Stimulated activated CD4-positive, alpha-beta T cell treated with anti-CD3 and anti-CD28 coated beads, TNF-alpha, amount 100 ng/mL, for 4 hours (primary cell): Measurements from ENCODE around the gene CHCHD3.
"Not testable (repeated sequence)": the region's sequence is repeated elsewhere in the genome, so short reads cannot be mapped to it uniquely, and the experiment has no call there.

Experiments used
- DNase-seq, 3 experiments: peaks; one replicate each; pipeline ENCODE4 v3.0.0-alpha.2; 2020; ENCODE audit warnings: low read depth in 3 of 3

The CHCHD3 gene

DNA sequence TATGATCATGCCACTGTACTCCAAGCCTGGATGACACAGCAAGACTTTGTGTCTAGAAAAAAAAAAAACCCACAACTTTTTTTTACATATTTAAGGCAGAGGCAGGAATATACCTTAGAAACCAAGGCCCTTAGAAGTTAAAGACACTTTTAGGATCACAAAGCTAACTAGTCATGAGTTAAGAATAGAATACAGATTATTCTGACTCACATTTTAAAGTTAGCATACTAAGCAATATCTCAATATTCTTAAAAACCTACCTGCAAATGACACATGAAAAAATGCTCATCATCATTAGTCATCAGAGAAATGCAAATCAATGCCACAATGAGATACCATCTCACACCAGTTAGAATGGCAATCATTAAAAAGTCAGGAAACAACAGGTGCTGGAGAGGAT lies 177.7 kb downstream of the CHCHD3 start:
- DNase-seq = no peak

DNA sequence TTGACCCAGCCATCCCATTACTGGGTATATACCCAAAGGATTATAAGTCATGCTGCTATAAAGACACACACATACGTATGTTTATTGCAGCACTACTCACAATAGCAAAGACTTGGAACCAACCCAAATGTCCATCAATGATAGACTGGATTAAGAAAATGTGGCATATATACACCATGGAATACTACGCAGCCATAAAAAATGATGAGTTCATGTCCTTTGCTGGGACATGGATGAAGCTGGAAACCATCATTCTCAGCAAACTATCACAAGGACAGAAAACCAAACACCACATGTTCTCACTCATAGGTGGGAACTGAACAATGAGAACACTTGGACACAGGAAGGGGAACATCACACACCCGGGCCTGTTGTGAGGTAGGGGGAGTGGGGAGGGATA lies 179.6 kb downstream of the CHCHD3 start:
- not testable (repeated sequence) for DNase-seq

DNA sequence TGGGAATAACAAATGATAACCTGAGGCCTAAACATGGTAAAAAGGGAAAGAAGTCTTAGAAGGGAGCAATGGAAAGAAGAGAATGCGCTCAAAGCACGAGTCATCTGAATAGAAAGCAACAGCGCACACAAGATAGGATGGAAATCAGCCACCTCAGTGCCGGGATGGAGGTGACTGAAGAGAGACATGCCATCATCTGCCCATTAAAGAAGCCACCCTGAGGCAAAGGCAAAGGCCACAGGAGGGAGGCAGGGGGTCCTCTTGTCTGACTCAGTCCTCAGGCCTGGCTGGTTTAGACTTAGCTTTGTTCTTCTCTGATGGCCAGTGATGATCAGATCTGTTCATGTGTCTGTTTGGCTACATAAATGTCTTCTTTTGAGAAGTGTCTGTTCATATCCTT lies 180.6 kb downstream of the CHCHD3 start:
- DNase-seq = no peak

DNA sequence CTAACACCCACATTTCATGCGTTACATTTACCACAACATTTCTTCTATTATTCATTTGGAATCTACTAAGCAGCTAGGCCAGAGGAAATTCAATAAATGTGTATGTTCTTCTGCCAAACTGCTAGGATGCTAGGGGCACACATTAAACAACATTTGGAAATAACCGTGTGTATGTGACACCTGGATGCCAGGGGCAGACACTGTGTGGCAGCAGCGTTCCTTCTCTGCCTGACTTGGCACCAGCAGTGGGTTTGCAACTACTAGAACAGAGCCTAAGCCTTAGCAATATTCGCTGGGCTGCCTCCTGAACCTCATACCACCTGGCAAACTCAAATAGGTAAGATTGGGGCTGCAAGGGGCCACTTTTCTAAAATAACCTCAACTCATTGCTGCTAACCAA lies 182.1 kb downstream of the CHCHD3 start:
- no peak for DNase-seq

DNA sequence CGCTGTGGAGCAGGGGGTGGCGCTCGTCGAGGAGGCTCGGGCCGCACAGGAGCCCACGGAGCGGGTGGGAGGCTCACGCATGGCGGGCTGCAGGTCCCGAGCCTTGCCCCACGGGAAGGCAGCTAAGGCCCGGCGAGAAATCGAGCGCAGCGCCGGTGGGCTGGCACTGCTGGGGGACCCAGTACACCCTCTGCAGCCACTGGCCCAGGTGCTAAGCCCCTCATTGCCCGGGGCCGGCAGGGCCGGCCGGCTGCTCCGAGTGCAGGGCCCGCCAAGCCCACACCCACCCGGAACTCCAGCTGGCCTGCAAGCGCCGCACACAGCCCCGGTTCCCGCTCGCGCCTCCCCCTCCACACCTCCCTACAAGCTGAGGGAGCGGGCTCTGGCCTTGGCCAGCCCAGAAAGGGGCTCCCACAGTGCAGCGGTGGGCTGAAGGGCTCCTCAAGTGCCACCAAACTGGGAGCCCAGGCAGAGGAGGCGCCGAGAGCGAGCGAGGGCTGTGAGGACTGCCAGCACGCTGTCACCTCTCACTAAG lies 183.2 kb downstream of the CHCHD3 start:
- DNase-seq = not testable (repeated sequence)

DNA sequence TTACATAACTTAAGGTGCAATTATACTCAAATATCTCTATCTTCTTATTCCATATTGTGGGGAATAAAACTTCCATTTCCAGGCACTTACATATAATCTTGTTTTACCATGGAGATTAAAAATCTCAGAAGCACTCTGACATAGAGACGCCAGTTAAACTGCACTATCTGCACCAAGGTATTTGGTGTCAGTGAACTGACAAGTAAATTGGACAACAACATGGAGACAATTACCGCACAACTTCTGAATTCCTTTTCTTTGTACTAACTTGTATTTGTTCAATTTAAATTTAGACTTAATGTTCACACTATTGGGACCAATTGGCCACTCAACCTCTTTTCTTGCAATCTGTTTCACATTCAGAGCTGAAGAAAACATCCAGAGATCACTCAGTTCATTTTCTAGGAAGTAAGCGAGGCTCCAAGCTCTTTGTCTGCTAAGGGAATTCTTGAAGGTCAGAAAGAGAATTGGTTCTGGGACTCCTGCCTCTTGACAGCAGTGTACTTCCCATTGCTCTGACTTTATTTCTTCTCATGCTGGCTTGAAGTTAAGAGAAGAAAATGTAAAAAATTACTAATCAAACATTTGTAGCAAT lies 184.7 kb downstream of the CHCHD3 start:
- no peak for DNase-seq

DNA sequence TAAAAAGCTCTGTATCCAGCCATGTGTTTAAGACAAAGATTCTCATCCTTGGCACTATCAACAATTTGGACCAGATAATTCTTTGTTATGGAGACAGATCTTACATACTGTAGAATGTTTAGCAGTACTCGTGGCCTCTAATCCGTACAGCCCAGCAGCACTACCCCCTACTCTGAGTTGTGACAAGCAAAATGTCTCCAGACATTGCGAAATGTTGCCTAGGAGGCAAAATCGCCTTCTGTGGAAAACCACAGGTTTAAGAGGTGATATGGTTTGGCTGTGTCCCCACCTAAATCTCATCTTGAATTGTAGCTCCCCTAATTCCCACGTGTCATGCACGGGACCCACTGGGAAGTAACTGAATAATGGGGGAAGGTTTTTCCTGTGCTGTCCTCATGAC lies 186.7 kb downstream of the CHCHD3 start:
- DNase-seq = no peak

DNA sequence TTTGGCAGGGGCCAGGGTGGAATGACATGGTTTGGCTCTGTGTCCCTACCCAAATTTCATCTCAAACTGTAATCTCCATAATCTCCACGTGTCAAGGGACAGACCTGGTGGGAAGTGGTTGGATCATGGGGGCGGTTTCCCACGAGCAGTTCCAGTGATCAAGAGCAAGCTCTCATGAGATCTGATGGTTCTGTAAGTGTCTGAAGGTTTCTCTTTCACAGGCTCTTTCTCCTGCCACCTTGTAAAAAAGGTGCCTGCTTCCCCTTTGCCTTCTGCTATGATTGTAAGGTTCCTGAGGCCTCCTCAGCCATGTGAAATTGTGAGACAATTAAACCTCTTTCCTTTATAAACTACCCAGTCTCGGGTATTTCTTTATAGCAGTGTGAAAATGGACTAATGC lies 188.3 kb downstream of the CHCHD3 start:
- DNase-seq = no peak

DNA sequence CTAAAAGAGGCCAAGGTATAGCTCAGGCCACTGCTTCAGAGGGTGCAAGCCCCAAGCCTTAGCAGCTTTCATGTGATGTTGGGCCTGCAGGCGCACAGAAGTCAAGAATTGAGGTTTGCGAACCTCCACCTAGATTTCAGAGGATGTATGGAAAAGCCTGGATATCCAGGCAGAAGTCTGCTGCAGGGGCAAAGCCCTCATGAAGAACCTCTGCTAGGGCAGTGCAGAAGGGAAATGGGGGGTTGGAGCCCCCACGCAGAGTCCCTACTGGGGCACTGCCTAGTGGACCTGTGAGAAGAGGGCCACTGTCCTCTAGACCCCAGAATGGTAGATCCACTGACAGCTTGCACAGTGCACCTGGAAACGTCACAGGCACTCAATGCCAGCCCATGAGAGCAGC lies 189.1 kb downstream of the CHCHD3 start:
- DNase-seq = not testable (repeated sequence)

DNA sequence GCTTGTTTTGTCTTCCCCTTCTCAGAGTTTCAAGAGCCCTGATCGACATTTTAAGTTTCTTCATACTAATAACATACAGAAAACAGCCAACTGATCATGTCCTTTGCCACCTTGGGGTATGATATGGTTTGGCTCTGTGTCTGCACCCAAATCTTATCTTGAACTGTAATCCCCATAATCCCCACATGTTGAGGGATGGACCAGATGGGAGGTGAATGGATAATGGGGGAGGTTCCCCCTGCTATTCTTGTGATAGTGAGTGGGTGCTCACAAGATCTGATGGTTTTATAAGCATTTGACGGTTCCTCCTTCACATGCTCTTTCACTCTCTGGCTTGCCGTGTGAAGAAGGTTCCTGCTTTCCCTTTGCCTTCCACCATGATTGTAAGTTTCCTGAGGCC lies 190.3 kb downstream of the CHCHD3 start:
- DNase-seq = no peak

DNA sequence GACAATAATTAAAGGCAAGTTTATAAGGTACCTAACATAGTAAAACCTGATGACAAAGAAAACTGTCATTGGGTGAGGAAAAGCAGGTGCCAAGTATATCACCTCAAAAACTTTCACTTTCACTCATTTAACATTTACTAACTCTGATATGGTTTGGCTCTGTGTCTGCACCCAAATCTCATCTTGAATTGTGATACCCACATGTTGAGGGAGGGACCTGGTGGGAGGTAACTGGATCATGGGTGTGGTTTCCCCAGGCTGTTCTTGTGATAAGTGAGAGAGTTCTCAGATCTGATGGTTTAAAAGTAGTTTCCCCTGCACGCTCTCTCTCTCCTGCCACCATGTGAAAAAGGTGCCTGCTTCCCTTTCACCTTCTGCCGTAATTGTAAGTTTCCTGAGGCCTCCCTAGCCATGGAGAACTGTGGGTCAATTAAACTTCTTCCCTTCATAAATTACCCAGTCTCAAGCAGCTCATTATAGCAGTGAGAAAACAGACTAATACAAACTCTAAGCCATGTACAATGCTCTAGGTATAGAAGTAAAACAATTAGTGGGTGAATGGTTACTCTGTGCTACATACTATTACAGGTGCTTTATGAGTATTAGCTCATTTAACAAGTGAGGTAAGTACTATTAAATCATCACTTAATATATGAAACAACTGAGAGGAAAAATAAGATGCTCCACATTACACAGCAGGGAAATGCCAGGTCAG lies 199.0 kb downstream of the CHCHD3 start:
- no peak for DNase-seq

DNA sequence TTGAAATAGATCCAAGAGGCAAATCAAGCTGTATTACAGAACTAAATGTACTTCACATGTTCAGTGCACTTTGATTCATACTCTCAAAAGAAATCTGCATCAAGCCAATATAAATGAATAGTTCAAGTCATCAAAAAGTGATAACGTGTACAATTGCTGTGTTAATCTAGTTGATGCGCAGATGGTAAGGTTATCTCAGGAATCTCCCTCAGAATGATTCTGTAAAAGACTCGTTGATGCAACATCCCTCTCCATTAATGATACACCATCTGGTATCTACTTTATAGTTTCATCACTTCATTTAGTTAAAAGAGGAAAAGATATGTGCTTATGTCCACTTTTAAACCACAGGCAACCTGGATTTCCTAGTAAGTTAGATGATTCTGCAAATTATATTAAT lies 200.6 kb downstream of the CHCHD3 start:
- no peak for DNase-seq

DNA sequence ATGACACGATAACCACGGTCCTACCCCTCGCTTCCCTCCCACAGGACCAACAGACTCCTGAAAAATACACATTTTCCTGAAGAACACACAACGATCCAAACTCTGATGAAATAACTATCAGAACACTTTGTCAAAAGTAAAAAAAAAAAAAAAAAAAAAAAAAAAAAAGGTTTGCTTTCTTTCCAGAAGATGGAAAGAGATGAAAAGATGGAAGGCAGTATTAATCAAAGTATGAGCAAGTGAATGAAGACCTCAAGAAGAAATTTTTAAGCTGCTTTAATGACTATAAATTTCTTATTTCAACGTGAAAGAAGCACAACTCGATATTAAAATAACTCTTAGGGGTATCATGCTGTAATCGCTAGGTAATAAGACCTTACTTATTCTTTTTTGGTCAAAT lies 202.3 kb downstream of the CHCHD3 start:
- no peak for DNase-seq

DNA sequence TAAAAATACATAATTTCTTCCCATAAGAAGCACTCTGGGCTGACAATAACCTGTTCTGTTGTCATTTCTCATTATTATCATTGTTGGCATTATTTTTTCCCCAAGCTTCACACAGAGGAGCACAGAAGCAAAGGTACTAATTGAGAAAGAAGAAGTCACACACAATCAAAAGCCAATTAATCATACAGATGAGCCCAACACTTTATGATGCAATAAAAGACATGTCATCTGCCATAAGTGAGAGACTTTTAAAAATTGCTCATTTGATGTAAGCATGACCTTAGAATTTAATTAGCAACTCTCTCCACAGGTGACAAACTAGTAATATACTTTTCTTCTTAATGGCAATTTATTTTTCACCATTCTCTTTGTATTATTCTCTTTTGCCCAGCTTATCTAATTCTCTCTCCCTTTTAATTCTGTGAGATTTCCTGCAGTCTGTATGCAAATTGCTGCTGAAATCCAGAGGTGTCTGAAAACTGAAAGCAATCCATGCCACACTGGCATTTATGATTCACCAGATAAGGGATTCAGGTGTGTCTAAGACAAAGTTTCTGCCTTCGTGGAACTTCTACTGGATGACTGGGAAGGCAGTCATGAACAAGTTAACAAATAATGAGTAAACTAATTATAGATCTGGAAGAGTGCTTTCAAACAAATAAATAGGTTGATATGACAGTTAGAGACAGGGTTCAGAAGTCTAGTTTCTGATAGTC lies 203.5 kb downstream of the CHCHD3 start:
- DNase-seq = no peak

DNA sequence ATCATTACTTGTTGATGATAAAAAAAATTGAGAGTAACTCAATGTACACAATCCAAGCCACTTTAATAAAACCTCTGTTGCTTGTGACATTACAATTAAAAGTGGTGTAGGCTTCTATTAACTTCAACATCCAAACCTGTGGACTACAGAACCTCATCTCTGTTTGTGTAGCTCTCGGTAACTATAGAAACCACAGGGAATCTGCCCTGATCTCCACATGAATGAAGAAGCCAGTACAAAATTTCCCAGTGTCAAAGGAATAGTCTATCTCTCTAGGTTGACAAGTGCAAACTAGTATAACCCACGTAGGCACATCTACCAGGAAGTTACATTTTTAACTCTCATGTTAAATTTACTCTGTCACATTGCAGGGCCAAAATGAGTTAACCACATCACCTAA lies 204.3 kb downstream of the CHCHD3 start:
- DNase-seq = no peak

DNA sequence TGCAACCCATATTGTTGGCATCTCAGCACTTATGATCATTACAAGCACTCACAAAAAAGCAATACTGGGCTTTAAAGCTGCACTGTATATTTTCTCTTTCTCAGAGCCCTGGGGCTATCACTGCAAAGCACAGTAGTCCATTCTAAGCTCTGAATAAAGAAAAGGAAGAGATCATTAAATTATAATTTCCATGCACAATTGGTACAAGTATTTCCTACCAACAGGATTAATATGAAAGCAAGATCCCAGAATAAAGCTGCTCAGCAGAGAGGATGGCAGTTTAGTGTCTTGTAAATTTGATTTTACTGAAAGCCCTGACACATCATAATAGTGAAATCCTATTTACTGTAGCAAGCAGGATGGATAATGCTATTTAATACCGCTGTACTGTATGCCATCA lies 205.3 kb downstream of the CHCHD3 start:
- no peak for DNase-seq

DNA sequence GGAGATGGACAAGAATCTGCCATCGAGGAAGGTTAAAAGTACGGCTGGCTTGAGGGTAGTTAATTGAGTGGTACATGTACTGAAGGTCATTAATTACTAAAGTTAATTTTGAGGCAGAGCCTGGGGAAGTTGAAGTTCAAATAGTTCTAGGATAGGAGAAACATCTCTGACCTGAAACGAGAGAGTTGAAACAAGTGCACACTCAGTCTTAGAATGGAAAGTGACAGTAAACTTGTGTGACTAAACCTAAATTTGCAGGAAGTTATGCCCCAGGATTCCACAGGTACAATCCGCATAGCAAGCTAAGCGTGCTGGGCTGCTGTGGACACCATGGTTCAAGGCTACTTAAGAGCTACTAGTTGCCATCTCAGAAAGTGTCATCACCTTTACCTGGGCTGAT lies 209.9 kb downstream of the CHCHD3 start:
- no peak for DNase-seq

DNA sequence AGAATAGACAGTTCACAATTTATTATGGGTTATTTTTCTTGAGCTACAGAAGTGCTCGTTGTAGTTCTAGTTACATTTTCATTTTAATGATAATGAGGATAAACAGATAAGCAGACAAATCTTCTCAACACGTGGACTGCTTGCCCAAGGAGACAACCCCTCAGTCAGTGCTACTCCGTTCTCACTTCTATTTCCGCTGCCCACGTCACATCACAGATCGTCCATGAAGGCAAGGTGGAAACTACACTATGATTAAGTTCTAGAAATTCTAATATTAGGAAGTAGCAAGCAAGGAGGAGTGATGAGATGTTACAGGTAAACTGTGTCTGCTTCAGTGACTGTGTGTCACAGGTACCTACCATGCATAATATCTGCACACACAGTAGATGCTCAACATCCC lies 210.5 kb downstream of the CHCHD3 start:
- DNase-seq = no peak

DNA sequence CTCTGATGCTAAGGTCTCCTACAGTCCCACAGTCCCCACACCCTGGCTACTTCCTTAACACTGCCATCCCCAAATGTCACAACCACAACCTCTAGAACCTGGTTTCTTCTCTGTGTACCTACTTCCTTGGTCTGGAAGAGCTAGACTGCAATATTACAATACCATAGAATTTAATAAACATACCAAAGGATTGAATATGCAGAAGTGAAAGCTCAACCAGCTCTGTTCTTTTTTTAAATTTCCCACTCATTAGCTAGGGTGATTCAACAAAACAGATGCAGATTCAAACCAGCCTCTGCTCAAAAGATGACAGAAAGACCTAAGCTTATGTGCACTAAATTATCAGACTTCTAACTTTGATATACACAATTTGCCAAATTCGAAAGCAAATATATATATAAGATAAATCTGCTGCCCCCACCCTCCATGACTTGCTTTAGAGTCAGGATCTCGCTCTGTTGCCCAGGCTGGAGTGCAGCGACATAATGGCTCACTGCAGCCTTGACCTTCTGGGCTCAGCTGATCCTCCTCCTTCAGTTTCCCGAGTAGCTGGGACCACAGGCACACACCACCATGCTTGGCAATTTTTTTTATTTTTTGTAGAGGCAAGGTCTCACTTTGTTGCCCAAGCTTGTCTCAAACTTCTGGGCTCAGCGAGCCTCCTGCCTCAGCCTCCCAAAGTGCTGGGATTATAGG lies 212.6 kb downstream of the CHCHD3 start:
- DNase-seq = no peak

DNA sequence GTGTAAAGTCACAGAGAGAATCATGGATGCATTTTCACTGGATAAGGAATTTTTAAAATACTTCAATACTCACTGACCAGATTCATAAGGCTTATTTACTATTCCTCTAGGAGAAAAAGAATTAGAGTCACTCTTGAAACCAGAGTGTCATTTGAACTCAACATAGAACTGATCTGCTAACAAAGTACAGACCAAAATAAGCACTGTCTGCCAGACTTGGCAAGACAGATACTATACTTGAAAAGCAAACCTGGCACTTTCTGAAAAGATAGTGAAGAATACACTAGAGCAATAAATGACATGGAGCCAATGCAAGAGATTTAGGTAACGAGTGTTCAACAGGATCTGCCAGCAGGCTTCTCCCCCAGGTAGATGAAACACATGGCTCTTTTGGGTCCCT lies 215.3 kb downstream of the CHCHD3 start:
- DNase-seq = no peak

DNA sequence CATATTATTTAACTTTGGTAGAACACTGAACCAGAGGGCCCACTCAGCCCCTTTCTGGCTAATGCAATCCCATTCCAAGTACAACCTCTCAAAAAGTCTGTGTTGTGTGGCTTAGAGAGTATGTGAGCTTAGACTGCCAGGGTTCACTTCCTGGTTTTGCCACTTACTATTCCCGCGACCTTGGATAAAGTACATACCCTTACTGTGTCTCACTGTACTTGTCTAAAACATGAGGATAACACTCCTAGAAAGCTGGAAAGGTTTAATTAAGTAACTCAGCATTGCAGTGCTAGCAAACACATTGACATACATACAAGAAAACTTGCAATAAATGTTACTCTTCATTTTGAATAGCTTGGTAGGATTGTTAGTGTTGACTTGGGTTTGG lies 215.8 kb downstream of the CHCHD3 start:
- no peak for DNase-seq

DNA sequence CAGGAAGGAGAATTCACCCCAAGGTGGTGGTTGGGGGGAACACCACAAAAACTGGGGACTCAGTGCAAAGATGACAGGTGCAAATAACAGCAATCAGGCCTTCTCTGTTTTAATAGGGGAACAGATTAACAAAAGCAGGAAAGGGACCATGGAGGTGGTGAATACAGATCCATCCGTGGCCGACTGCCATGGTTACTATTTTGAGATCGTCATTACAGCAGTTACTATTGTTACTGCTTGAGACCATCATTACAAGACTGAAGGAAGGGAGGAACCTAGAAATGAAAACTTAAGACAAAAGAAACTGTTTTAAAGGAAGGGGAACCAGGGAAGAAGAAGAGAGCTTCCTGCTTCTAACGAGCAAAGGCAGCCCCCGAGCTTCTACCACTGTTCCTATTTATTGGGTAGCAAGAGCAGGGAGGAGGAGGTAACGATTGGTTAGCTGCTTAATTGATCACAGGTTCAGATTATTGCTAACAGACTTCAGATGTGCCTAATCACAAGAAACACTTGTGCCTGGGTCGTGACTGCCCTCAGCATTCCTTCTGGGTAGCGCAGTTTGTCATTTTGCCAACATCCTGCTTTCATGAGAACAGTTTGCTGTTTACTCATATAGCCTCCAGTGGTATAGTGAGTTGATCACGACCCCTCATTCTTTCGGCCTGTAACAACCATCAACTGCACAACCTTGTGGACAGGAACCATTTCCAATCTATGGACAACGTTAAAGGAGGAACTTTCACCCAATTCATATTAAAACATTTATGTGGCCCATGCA lies 216.3 kb downstream of the CHCHD3 start:
- DNase-seq = no peak
